Left lung (tissue), 10 donors: Measurements from ENCODE around the gene PAQR5. TPM values are rescaled to one million over a fixed set of nuclear protein-coding genes. Genes with fewer than 3 reads are reported as not detected.
A peak's percentile ranks its signal among the peaks of the same experiment; 100 is the strongest.

ENCODE experiments used
- ATAC-seq: fragments of 200-7000 bp; cut with Tn5 transposase; one replicate; pipeline ENCODE4 v1.9.1; 2020; ENCODE audit warnings: moderate library complexity
- DNase-seq, 4 donors: peaks; one replicate each; pipeline ENCODE4 v3.0.0-alpha.2; 2013 to 2020
- H3K27ac ChIP-seq, 2 donors: fragments of 200-600 bp; sonication (generic) in 1 of 2; one replicate each; pipeline versions ENCODE4 v1.5.0 to v1.8.0; 2020 to 2021
- H3K27me3 ChIP-seq, 2 donors: fragments of 200-600 bp; sonication (generic) in 1 of 2; one replicate each; pipeline versions ENCODE4 v1.5.0 to v1.8.0; 2020 to 2021
- H3K36me3 ChIP-seq, 2 donors: fragments of 200-600 bp; sonication (generic) in 1 of 2; one replicate each; pipeline versions ENCODE4 v1.5.0 to v1.8.0; 2020 to 2021
- H3K4me1 ChIP-seq, 2 donors: fragments of 200-600 bp; one replicate each; pipeline ENCODE4 v1.8.0; 2021
- H3K4me3 ChIP-seq, 2 donors: fragments of 200-600 bp; sonication (generic) in 1 of 2; one replicate each; pipeline versions ENCODE4 v1.5.0 to v1.8.0; 2020 to 2021; ENCODE audit warnings: mild to moderate bottlenecking in 1 of 2
- H3K9me3 ChIP-seq, 2 donors: fragments of 200-600 bp; sonication (generic) in 1 of 2; one replicate each; pipeline versions ENCODE4 v1.5.0 to v1.8.0; 2020 to 2021
- CTCF ChIP-seq, 2 donors: fragments of 200-600 bp; sonication (generic) in 1 of 2; IDR thresholded peaks; one replicate each; pipeline versions ENCODE4 v1.5.0 to v1.8.0; 2021; ENCODE audit warnings: antibody characterized with exemption in 2 of 2
- intact Hi-C, 2 donors: fragments of 100-400 bp; cut with DNase I; formaldehyde crosslinking; loops; one replicate each; pipeline versions ENCODE4 v1.11.2 to v1.14.2; 2022
- polyA plus RNA-seq, 6 donors: library from polyadenylated mRNA; unstranded; fragments of 120-200 nt; gene quantifications; one replicate each; pipeline ENCODE4 v1.2.1, GENCODE V29; 2013; ENCODE audit not compliant: insufficient read length in 6 of 6
- total RNA-seq, 2 donors: library from RNA; stranded (reverse); fragmentation: NEBNext Ultra II Directional; extraction: Animal tissue kit (Norgen Biotek cat#: 25700); gene quantifications; one replicate each; pipeline ENCODE4 v1.2.1, GENCODE V29; 2021
- donor health status: DM: no; HTN: yes; CAD: no.
- donor health status: DM: no; HTN: no; CAD: no.

The PAQR5 gene
- total and polyA plus RNA-seq, 8 donors = 6.2 to 17.7 (median 7.5) TPM

DNA sequence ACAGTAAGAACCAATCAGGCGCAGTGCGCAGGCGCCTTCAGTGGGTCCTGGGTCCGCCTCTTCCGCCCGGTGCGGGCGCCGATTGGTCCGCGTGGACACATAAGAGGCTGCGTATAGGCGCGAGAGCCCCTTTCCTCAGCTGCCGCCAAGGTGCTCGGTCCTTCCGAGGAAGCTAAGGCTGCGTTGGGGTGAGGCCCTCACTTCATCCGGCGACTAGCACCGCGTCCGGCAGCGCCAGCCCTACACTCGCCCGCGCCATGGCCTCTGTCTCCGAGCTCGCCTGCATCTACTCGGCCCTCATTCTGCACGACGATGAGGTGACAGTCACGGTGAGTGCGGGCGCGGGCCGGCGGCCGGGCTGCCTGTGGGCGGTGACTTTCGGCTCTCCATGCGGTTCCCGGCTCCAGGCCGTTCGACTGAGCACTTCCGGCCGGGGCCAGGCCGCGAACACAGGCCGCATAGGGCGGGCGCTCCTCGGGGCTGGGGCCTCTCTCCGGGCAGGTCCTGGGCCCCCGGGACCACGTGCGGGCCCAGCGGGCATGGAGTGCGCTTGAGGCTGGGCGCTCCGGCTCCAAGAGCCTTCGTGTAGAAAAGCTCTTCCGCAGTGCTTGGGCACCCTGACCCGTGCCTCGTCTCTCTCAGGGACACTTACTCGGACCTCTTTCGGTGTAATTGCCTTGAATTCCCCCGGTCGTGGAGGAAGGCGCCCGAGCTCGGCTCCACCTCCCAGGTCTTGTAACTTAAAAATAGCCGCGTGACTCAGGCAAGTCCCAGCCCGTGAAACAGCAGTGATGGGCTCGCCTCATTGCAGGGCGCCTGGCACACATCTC is 154.2 kb downstream of the PAQR5 start, which contains the start of gene RPLP1:
Gene RPLP1, plus strand, starts transcription at position 127 of the 830 bp plus-strand sequence. Its CDS starts 131 bp downstream, at position 258.
- ATAC-seq (peak; percentile 96), DNase-seq (peak; percentile 97 to 98 (median 98))
- Histone ChIP-seq H3K36me3 (peaks cover 0 to 35% of the 10 kb centered on the region in 2 donors), H3K4me1 (peaks cover 18 to 33% of the 10 kb centered on the region in 2 donors), H3K9me3 (no peaks in the 10 kb centered on the region), H3K4me3 (peak within 1 kb of the TSS; percentile 83 to 89), H3K27ac (peak within 1 kb of the TSS; percentile 87 to 92), H3K27me3 (no peaks in the 10 kb centered on the region)
- intact Hi-C loops = no loop called here
- TF ChIP-seq CTCF (IDR thresholded peaks at IDR 0.05) = no peak

DNA sequence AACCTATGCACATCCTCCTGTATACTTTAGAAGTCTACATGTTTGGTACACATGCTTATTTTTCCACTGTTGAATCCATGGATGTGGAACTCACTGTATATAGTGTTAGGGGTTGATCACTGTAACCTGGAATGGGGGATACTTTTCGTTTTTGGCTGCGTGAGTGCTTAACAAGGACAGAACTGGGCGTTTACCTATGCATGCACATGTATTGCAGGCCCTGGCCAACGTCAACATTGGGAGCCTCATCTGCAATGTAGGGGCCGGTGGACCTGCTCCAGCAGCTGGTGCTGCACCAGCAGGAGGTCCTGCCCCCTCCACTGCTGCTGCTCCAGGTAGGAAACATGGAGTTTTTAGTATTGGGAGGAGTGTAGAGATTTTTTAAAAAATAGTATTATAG is 156.2 kb downstream of the PAQR5 start:
- Histone ChIP-seq H3K36me3 (peaks cover 0 to 35% of the 10 kb centered on the region in 2 donors), H3K4me1 (peaks cover 18 to 33% of the 10 kb centered on the region in 2 donors), H3K27me3 (no peaks in the 10 kb centered on the region), H3K9me3 (no peaks in the 10 kb centered on the region), H3K4me3 (peak overlapping the region in 1 of 2 donors; percentile 83), H3K27ac (no peak overlapping the region)
- DNase-seq = no peak
- no peak for TF ChIP-seq CTCF (IDR thresholded peaks at IDR 0.05)
- no peak for ATAC-seq
- intact Hi-C loops = no loop called here

DNA sequence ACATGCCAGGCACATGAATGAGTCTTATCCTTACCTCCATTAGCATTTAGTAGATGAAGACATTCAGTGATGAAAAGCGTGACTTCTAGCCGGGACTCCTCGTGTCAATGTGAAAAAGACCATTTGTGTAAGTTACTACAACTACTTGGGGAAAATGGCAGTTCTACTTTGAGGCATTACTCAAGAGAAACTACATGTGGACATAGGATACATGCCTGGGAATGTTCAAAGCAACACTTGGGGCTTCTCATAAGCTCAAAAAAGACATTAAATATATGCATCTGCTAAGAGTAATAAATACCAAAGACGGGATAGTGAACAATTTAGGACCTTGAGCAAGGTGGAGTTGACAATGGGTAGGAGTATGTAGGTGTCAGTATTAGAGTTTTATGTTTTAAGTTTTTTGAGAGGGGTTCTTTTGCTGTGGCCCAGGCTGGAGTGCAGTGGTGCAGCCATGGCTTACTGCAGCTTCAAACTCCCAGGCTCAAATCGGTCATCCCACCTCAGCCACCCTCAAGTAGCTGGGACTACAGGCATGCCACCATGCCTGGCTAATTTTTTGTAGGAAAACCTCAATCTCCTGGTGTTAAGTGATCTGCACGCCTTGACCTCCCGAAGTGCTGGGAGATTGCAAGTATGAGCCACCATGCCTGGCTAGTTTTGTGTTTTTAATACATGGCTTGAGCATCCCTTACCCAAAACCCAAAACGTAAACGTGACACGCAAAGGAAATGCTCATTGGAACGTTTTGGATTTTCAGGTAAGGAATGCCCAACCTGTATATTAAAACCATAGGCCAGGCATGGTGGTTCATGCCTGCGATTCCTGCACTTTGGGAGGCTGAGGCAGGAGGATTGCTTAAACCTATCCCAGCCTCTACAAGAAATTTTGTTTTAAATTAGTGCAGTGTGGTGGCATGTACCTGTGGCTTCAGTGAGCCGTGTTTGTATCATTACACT is 157.8 kb downstream of the PAQR5 start:
- Histone ChIP-seq H3K27me3 (no peaks in the 10 kb centered on the region), H3K4me3 (no peak overlapping the region), H3K4me1 (peaks cover 18 to 30% of the 10 kb centered on the region in 2 donors), H3K36me3 (peaks cover 0 to 35% of the 10 kb centered on the region in 2 donors), H3K9me3 (no peaks in the 10 kb centered on the region), H3K27ac (no peak overlapping the region)
- intact Hi-C loops = no loop called here
- ATAC-seq (no peak), DNase-seq (no peak)
- TF ChIP-seq CTCF (IDR thresholded peaks at IDR 0.05) = no peak

Other genes starting within 250 kb of the PAQR5 start
- 10 to 100 TPM; 18.2 to 20.7 TPM for gene GLCE, start 138.3 kb upstream of the PAQR5 start, total RNA-seq
- gene GLCE, start 138.3 kb upstream of the PAQR5 start, polyA plus RNA-seq = 10 to 100 TPM; 55.3 to 66.6 (median 61.4) TPM
- 10 to 100 TPM in 1 of 2 donors, 1 to 10 TPM in 1; 3.5 to 15.4 TPM for gene KIF23, start 115.4 kb downstream of the PAQR5 start, total RNA-seq
- 10 to 100 TPM; 27.5 to 69.2 (median 36.1) TPM for gene KIF23, start 115.4 kb downstream of the PAQR5 start, polyA plus RNA-seq
- gene RPLP1, start 153.9 kb downstream of the PAQR5 start, total RNA-seq = 1,000 to 10,000 TPM; 1,369 to 1,478 TPM
- gene RPLP1, start 153.9 kb downstream of the PAQR5 start, polyA plus RNA-seq = 1,000 to 10,000 TPM; 1,687 to 2,220 (median 1,857) TPM